ENCODE data around the gene MUC22.
"Not testable (repeated sequence)": the region's sequence is repeated elsewhere in the genome, so short reads cannot be mapped to it uniquely, and the experiment has no call there.

Gene MUC22

GRCh38 chr6:31041372-31041974, 31.2 kb downstream of the MUC22 start:
- no peak for DNase-seq

- DNase-seq = peak; percentile 4
These were observed 32.5 kb downstream of the MUC22 start for GRCh38 chr6:31042806-31043205.

DNA sequence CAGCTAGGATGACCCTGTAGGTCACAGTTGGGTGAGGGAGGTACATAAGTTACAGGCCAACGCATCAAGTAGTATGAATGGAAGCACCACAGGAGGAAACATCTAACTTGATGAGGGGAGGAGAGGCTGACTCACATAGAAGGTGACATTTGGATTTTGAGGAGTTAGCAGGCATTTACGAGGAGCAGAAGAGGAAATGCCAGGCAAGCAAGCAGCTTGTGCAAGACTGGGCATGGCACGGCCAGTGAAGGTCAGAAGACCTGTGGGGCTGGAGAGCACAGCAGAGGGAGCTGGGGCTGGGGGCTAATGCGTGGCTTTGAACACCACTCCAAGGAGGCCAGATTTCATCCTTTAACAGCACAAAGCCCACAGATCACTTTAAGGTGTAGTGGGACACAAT, 37.8 kb downstream of the MUC22 start:
- no peak for DNase-seq

- no peak for DNase-seq
These were observed 39.2 kb downstream of the MUC22 start for GRCh38 chr6:31049518-31049917.

- not testable (repeated sequence) for DNase-seq
These were observed 42.9 kb downstream of the MUC22 start for GRCh38 chr6:31053187-31053586.

DNA sequence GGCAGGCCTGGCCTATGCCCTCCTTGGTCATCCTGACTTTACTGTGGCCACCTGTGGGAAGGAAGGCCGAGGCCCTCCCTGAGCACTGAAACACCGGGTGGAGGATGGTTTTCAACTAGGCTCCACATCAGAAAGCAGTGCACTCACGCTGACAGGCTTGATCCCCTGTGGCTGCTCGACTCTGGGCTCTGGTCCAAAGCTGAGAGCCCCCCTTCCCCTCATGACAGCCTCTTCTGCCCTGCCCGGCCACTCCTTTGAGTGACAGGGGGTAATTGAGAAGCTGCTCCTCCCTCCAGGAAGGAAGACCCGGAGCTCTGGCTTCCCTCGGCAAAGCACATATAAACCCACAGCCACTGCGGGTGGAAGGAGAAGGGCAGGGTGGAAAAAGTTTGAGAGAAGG, 43.6 kb downstream of the MUC22 start:
- peak; percentile 72 for DNase-seq

GRCh38 chr6:31055441-31055840, 45.2 kb downstream of the MUC22 start:
- DNase-seq = peak; percentile 43

DNA sequence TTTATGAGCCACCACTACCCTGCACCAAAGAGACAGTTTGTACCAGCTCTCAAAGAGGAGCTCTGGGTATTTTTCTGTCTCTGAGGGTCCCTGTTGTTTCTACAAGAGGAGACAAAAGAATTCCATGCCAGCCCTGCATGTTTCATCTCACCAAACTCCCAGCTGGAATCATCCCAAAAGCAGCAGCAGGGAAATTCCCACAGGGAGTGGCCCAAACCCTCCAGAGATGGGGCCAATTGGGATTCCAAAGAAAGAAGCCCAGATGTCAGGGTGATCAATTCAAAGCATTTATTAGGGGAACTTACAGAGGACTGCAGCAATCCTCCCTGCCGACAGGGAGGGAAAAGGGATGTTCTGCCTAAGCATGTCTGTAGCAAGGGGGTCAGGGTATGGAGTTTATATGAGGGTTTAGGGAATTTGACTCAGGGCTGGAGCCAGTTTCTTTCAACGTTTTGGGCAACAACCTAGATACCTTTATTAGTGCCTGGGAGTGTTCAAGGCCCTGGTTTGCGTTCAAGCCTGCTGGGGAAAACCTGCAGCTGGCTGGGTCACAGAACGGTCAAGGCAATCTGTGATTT, 47.2 kb downstream of the MUC22 start:
- DNase-seq = peak; percentile 62

- peak; percentile 23 for DNase-seq
These were observed 48.0 kb downstream of the MUC22 start for GRCh38 chr6:31058128-31058894.

DNA sequence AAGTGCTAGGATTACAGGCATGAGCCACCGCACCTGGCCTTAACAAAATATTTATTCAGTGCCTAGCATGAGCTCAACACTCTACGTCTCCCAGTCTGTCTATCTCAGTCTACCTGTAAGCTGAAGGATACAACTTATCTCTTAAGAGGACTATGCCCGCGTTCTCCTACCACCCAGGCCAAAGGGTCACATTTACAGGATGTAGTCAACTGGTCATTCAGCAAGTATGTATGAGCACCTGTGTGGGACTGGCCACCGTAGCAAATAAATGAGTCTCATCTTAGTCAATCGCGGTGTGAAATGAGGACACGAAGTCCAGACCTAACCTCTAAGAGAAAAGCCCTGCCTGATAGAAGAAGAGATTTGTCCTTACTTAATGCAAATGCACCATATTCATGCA, 49.9 kb downstream of the MUC22 start:
- DNase-seq = no peak

GRCh38 chr6:31063906-31064435, 53.7 kb downstream of the MUC22 start:
- DNase-seq = no peak

DNA sequence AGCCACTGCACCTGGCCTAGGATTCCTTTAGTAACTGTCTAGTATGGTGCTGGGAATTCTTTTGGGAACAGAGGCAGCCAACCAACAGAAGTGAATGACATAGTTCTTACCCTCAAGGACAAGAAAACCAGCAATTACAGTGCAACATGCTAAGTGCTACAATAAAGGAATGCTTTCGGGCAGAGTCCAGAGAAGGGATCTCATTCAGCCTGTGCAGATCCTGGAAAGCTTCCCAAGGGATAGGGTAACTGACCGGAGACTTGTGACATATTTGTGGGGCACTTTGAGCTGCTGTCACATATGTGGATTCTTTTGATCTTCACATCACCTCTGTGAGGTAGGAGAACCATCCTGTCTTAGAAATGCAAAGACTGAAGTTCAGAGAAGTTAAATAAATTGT, 55.3 kb downstream of the MUC22 start:
- DNase-seq = no peak

DNA sequence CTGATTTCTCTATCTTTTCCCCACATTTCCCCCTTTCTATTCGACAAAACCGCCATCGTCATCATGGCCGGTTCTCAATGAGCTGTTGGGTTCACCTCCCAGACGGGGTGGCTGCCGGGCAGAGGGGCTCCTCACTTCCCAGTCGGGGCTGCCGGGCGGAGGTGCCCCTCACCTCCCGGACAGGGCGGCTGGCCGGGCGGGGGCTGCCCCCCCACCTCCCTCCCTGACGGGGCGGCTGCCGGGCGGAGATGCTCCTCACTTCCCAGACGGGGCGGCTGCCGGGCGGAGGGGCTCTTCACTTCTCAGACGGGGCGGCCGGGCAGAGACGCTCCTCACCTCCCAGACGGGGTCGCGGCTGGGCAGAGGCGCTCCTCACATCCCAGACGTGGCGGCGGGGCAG, 56.8 kb downstream of the MUC22 start:
- not testable (repeated sequence) for DNase-seq

DNA sequence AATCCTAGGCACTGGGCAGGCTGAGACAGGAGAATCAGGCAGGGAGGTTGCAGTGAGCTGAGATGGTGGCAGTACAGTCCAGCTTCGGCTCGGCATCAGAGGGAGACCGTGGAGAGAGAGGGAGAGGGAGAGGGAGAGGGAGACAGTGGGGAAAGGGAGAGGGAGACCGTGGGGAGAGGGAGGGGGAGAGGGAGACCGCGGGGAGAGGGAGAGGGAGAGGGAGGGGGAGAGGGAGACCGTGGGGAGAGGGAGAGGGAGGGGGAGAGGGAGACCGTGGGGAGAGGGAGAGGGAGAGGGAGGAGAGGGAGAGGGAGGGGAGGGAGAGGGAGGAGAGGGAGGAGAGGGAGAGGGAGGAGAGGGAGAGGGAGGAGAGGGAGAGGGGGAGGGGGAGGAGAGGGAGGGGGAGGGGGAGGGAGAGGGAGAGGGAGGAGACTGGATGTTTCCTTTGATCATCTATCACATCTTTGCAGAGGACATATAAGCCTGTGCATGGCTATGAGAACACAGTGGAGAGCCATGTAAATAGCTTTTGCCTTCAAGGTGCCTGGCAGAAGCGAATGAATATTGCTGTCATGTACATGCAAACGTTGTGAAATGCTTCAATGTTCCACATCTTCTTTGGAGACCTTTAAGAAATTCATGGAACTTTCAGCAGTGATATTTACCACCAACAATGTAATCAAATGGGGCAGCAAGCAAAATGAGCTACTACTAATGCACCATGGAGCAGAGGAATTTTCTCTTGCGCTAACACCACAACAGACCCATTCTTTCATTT, 57.8 kb downstream of the MUC22 start:
- DNase-seq = not testable (repeated sequence)

GRCh38 chr6:31068669-31069340, 58.5 kb downstream of the MUC22 start:
- peak; percentile 45 for DNase-seq

- peak; percentile 42 for DNase-seq
These were observed 60.5 kb downstream of the MUC22 start for GRCh38 chr6:31070711-31071197.

- no peak for DNase-seq
These were observed 64.1 kb downstream of the MUC22 start for GRCh38 chr6:31074401-31074800.

DNA sequence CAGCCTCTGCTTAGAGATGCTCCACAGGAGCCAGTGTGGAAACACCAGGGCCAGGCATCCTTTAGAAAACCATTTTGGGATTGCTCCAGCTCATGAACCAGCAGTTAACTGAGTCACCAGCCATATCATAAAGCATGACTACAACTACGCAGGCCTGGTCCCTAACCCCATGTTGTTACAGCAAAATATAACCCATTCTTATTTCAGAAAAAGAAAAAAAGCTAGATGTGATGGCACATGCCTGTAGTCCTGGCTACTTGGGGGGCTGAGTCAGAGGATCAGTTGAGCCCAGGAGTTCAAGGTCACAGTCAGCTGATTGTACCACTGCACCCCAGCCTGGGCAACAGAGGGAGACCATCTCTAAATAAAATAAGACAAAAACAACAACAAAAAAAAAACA, 65.3 kb downstream of the MUC22 start:
- DNase-seq = no peak

DNA sequence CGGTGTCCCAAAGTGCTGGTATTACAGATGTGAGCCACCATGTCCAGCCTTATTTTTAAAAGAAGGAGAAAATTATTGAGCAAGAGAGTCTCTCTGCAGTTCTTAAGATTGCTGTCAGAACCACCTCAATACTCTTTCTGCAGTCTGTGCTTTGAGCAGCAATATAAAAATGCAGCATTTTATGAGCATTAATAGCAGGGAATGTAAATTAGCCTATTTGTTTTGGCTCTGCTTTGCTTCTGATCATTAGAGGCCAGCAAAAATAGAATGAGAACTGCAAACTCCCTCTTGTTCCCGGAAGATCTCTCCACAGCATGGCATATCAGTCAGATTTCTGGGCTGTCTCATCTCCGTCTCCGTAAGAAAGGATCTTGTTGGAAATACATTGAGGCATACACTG, 66.3 kb downstream of the MUC22 start:
- no peak for DNase-seq

- peak; percentile 52 for DNase-seq
These were observed 69.5 kb downstream of the MUC22 start for GRCh38 chr6:31079656-31080261.

GRCh38 chr6:31081872-31082271, 71.6 kb downstream of the MUC22 start:
- DNase-seq = no peak

GRCh38 chr6:31083742-31084354, 73.6 kb downstream of the MUC22 start:
- peak; percentile 96 for DNase-seq
